Keratinocyte (primary cell): ENCODE data around the gene GDPD4. TPM values are rescaled to one million over a fixed set of nuclear protein-coding genes. Genes with fewer than 3 reads are reported as not detected.

Experiments
- DNase-seq: peaks from one replicate; pipeline ENCODE4 v3.0.0-alpha.2; 2011; ENCODE audit warnings: low read depth, missing footprints, low spot score
- FAIRE-seq: peaks from 2 replicates; lab custom pipeline; 2011; peaks lifted over from hg19 to GRCh38; lab: Jason Lieb, UNC
- H2AFZ ChIP-seq: 2 replicates; pipeline ENCODE4 v1.6.0; 2012; ENCODE audit warnings: low read length, control low read depth, inconsistent platforms; ENCODE audit not compliant: control insufficient read depth
- H3K27ac ChIP-seq: 2 replicates; pipeline ENCODE4 v1.5.1; 2011; ENCODE audit warnings: low read length; ENCODE audit not compliant: control insufficient read depth, insufficient read depth
- H3K27me3 ChIP-seq: 3 replicates; pipeline ENCODE4 v1.6.0; 2011; ENCODE audit warnings: low read length; ENCODE audit not compliant: control insufficient read depth, insufficient read depth; ENCODE audit errors: extremely low read depth
- H3K36me3 ChIP-seq, 2 experiments: 2 replicates in 1 of 2; 3 replicates in 1 of 2; pipeline ENCODE4 v1.5.1; 2011; ENCODE audit warnings: low read length in 2 of 2, mild to moderate bottlenecking in 1 of 2; ENCODE audit not compliant: control insufficient read depth in 2 of 2, insufficient read depth in 2 of 2; ENCODE audit errors: extremely low read depth in 1 of 2
- H3K4me1 ChIP-seq: 3 replicates; pipeline ENCODE4 v1.5.1; 2011; ENCODE audit warnings: low read length; ENCODE audit not compliant: control insufficient read depth, insufficient read depth; ENCODE audit errors: extremely low read depth
- H3K4me2 ChIP-seq: 3 replicates; pipeline ENCODE4 v1.6.0; 2011; ENCODE audit warnings: low read depth, low read length; ENCODE audit not compliant: control insufficient read depth, insufficient read depth; ENCODE audit errors: extremely low read depth
- H3K4me3 ChIP-seq, 3 experiments: fragments of 200-600 bp in 1 of 3; sonication (generic) in 1 of 3; 2 replicates in 2 of 3; 3 replicates in 1 of 3; pipeline ENCODE4 v1.5.1; 2011 to 2016; ENCODE audit warnings: low read length in 3 of 3, mild to moderate bottlenecking in 3 of 3, control low read depth in 2 of 3, inconsistent platforms in 1 of 3, low read depth in 1 of 3, mixed read lengths in 1 of 3, mixed run types in 1 of 3, moderate library complexity in 1 of 3; ENCODE audit not compliant: control insufficient read depth in 2 of 3, insufficient read depth in 2 of 3; ENCODE audit errors: extremely low read depth in 1 of 3
- H3K79me2 ChIP-seq: 2 replicates; pipeline ENCODE4 v1.6.0; 2012; ENCODE audit warnings: low read length; ENCODE audit not compliant: control insufficient read depth, insufficient read depth
- H3K9ac ChIP-seq: 3 replicates; pipeline ENCODE4 v1.6.0; 2011; ENCODE audit warnings: low read length; ENCODE audit not compliant: control insufficient read depth, insufficient read depth; ENCODE audit errors: extremely low read depth
- H3K9me1 ChIP-seq: 3 replicates; pipeline ENCODE4 v1.6.0; 2011; ENCODE audit warnings: low read length; ENCODE audit not compliant: control insufficient read depth, insufficient read depth; ENCODE audit errors: extremely low read depth
- H3K9me3 ChIP-seq: 2 replicates; pipeline ENCODE4 v1.5.1; 2012; ENCODE audit warnings: low read depth, low read length; ENCODE audit not compliant: control insufficient read depth
- H4K20me1 ChIP-seq: 3 replicates; pipeline ENCODE4 v1.6.0; 2011; ENCODE audit warnings: low read length; ENCODE audit not compliant: control insufficient read depth, insufficient read depth; ENCODE audit errors: extremely low read depth
- EZH2 ChIP-seq: IDR thresholded peaks from one replicate; pipeline ENCODE4 v1.6.1; 2012; ENCODE audit warnings: inconsistent platforms, mild to moderate bottlenecking, low read length, moderate library complexity
- dilution Hi-C: fragments of 300-500 bp; cut with MboI; formaldehyde crosslinking; loops from one replicate; pipeline ENCODE4 v1.7.0; 2020; ENCODE audit warnings: low sequenced_read_pairs; ENCODE audit not compliant: extremely low pct_ligation_motif_present
- polyA plus RNA-seq, 5 experiments: library from polyadenylated mRNA; depleted of rRNA in 3 of 5; stranded (reverse) in 3 of 5; stranded (forward) in 1 of 5; unstranded in 1 of 5; fragments of >200 nt; gene quantifications; 1 replicate in 1 of 5; 2 replicates in 3 of 5; 3 replicates in 1 of 5; pipeline versions ENCODE4 v1.2.1 to v1.2.3, GENCODE V29; 2011 to 2012; ENCODE audit warnings: missing spikeins in 2 of 5, low read depth in 1 of 5, low replicate concordance in 1 of 5
- TF ChIP-seq, protein P1 (sequence below), 3 experiments: IDR thresholded peaks in 1 of 3; conservative IDR thresholded peaks in 1 of 3; optimal IDR thresholded peaks in 1 of 3; 2 replicates in 2 of 3; 3 replicates in 1 of 3; pipeline versions ENCODE3 to v1.5.1; 2011; ENCODE audit warnings: low read length in 3 of 3, mild to moderate bottlenecking in 3 of 3, moderate library complexity in 2 of 3, control low read depth in 1 of 3, inconsistent platforms in 1 of 3; ENCODE audit not compliant: insufficient read depth in 2 of 3; ENCODE audit errors: extremely low read depth in 1 of 3

The GDPD4 gene
- polyA plus RNA-seq, 1 donor (not counting 4 experiments of a cell fraction or from before 2014, with no cell fraction given): not detected

DNA sequence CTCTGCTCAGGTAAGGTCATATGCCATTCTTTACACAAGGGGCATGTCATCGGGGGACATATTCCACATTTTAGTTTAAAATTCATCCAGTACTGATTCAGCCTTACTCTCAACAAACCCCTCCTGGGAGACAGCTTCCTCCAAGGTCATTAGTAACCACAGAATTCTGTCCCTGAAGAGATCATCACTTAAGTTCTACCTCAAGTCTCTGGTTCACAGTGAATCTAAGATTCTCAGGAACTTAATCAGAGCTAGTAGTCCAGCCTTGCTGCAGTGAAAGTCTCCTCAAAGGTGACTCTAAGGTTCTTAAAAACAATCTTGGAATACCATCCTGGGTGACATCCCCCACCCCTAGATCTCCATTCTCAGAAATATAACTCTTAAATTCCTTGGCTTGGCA lies 18.9 kb upstream of the GDPD4 start:
- no peaks in the 10 kb centered on the region for H3K4me1 ChIP-seq
- H2AFZ ChIP-seq: no peak overlapping the region
- H3K36me3 ChIP-seq: peaks cover 4 to 7% of the 10 kb centered on the region in 2 experiments
- dilution Hi-C loops: no loop called here
- no peak overlapping the region for H3K4me3 ChIP-seq
- no peaks in the 10 kb centered on the region for H3K9me1 ChIP-seq
- H3K27ac ChIP-seq: no peak overlapping the region
- H4K20me1 ChIP-seq: no peaks in the 10 kb centered on the region
- H3K27me3 ChIP-seq: peaks cover 3% of the 10 kb centered on the region
- FAIRE-seq (no peak), DNase-seq (no peak)
- H3K9me3 ChIP-seq: no peaks in the 10 kb centered on the region
- H3K9ac ChIP-seq: no peak overlapping the region
- H3K4me2 ChIP-seq: no peak overlapping the region
- TF ChIP-seq, protein P1, sequence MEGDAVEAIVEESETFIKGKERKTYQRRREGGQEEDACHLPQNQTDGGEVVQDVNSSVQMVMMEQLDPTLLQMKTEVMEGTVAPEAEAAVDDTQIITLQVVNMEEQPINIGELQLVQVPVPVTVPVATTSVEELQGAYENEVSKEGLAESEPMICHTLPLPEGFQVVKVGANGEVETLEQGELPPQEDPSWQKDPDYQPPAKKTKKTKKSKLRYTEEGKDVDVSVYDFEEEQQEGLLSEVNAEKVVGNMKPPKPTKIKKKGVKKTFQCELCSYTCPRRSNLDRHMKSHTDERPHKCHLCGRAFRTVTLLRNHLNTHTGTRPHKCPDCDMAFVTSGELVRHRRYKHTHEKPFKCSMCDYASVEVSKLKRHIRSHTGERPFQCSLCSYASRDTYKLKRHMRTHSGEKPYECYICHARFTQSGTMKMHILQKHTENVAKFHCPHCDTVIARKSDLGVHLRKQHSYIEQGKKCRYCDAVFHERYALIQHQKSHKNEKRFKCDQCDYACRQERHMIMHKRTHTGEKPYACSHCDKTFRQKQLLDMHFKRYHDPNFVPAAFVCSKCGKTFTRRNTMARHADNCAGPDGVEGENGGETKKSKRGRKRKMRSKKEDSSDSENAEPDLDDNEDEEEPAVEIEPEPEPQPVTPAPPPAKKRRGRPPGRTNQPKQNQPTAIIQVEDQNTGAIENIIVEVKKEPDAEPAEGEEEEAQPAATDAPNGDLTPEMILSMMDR (optimal IDR thresholded peaks at IDR 0.05 in 1 of 3, IDR thresholded peaks at IDR 0.05 in 1 of 3, conservative IDR thresholded peaks at IDR 0.05 in 1 of 3; ENCODE audit: extremely low read depth in 1 of 3, insufficient read depth in 2 of 3, low read length in 3 of 3): no peak
- TF ChIP-seq EZH2: no peak
- no peaks in the 10 kb centered on the region for H3K79me2 ChIP-seq

DNA sequence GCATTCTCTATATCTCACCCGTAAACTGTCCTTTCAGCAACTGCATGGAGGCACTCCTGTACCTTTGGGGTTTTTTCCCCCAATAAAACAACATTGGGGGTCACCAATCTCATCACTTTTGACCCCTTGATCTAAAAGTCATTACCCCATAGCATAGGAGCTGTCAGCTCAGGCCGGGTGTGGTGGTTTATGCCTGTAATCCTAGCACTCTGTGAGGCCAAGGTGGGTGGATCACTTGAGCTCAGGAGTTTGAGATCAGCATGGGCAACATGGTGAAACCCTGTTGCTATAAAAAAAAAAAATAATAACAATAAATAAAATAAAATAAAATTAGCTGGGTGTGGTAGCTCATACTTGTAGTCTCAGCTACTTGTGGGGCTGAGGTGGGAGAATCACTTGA lies 17.1 kb upstream of the GDPD4 start:
- Histone ChIP-seq H3K36me3 (peaks cover 0 to 7% of the 10 kb centered on the region in 2 experiments), H3K4me2 (no peak overlapping the region), H3K4me1 (no peaks in the 10 kb centered on the region), H3K4me3 (no peak overlapping the region), H3K9me3 (no peaks in the 10 kb centered on the region), H4K20me1 (no peaks in the 10 kb centered on the region), H3K27ac (no peak overlapping the region), H3K27me3 (peaks cover 3% of the 10 kb centered on the region), H3K9me1 (no peaks in the 10 kb centered on the region), H3K9ac (no peak overlapping the region), H3K79me2 (no peaks in the 10 kb centered on the region), H2AFZ (no peak overlapping the region)
- no peak for TF ChIP-seq EZH2
- TF ChIP-seq, protein P1 (optimal IDR thresholded peaks at IDR 0.05 in 1 of 3, IDR thresholded peaks at IDR 0.05 in 1 of 3, conservative IDR thresholded peaks at IDR 0.05 in 1 of 3; ENCODE audit: extremely low read depth in 1 of 3, insufficient read depth in 2 of 3, low read length in 3 of 3): no peak
- dilution Hi-C loops: no loop called here
- DNase-seq (no peak), FAIRE-seq (no peak)
